GM21526 (cell line): ENCODE data around the gene FXYD6.
"Not testable (repeated sequence)": the region's sequence is repeated elsewhere in the genome, so short reads cannot be mapped to it uniquely, and the experiment has no call there.

Source experiments
- ATAC-seq: cut with Tn5 transposase; IDR thresholded peaks from one replicate; pipeline ENCODE4 v1.9.1; 2021; ENCODE audit warnings: moderate library complexity; ENCODE audit not compliant: unreplicated experiment, low FRiP score

Gene FXYD6

GRCh38 chr11:117871784-117872183 is 4.7 kb downstream of the FXYD6 start:
- ATAC-seq, result no peak

- no peak for ATAC-seq
Observed at GRCh38 chr11:117871160-117871559, 5.3 kb downstream of the FXYD6 start.

DNA sequence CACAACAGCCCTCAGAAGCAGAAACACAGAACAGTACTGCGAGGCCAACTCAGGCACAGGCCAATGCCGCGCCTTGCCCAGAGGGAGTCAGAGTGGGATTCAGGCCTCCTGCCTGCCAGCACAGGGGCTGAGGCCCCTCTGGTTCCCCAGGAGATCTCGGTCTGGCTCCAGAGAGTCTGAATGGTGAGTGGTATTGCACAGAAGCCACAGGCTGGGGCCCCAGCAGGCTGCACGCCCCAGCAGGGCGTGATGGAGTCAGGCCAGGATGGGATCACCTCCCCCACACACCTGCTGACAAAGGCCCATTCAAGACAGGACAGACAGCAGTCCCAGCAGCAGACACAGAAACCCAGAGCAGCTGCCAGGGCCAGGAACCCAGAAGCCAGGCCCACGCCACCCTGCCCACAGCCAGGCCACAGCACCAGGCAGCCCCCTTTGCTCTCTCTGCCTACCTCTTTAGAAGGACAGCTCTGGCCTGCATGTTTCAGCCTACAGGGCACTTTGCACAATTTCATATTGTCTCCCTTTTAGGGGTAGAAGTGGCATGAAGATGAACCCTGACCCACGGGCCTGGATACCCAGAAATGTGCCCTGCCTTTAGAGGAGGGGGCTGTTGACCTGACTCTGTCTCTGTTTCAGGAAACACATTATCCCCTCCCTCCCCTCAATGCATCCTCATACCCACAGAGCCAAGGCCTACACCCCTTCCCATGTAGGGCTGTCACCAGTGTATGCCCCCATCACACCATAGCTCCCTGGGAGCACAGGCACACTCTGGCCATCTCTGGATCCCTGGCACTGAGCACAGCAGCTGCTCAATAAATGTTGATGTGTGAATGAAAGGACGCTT is 6.1 kb downstream of the FXYD6 start:
- ATAC-seq, result no peak

DNA sequence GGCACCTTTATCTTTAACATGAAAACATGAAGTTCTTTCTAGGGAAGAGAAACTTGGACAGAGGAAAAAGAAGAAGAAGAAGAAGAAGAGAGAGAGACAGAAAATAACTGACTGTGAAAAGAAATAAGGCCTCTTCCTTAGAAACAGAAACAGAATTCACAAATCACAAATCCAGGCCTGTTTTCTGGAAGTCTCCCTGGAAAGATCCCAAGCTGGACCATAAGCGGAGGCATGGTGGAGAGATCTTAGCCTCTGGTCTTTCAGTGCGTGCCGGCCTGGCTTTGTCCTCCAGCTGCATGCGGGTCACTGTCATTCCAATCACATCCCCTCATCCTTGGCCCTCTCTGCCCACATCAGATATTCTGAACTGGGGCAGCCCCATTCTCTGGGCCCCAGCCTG is 6.9 kb downstream of the FXYD6 start:
- no peak for ATAC-seq

DNA sequence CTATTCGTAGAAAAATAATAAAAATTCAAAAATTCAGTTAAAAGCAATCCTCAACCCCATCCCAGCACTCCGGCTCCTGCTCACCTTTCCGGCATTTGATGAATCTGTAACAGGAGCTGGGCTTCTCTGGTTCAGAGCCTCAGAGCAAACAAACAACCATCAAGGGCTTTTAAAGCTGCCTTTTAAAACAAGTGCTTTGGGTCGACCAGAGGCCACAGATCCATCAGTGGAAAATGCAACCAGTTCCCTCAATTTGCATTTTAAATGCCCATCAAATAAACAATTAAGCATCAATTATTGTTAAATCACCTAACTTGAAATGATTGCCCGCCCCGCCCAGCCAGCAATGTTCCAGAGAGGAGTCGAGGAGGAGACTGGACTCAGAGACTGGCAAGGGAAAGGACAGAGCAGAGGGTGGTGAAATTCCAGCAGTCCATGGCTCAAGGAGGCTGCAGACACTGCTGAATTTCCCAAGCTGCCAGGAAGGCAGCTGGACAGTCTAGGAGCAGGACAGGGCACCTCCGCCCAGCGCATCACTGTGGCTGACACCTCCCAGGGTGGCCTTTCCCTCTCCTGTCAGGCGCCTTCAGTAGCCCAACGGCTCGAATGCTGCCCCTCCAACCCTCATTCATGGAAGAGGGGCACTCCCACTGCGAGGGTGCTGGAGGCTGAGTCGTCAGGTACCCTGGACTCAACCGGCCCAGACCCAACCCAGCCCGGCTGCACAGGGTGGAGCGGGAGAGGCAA is 7.5 kb downstream of the FXYD6 start:
- no peak for ATAC-seq

DNA sequence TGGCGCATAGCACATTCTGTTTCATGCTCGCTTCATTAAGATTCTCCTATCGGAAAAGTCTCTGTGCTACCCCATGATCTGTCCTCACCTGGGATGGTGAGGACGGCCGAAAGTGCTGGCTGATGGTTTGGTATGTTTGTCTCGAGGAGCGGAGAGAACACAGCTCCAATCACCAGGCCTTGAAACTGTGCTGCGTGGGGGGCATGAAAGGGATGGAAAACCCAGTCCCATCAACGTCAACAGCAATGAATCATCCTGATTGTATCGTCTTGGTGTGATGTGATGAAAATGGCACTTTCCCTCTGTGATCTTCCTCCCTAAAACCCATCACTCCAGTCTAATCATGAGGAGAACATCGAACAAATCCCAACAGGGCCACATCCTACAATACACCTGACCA is 8.4 kb downstream of the FXYD6 start:
- ATAC-seq, result no peak

DNA sequence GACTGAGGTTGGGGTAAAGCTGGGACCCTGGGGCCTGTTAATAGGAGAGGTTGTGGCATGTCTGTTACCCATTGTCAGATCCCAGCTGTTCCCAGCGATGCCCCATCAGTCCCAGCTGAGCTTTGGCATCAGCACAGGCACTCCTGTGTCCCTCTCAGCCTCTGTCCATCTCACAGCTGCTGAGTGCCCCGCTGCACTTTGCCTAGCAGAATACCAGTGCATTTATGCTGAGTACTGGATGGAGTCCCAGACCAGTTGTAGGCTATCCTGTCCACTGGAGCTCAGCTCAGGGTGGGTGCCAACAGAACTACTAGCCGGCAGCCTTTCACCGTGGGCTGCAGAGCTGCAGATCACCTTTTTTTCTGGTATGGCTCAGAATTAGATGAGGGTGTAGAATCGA is 9.9 kb downstream of the FXYD6 start:
- no peak for ATAC-seq

GRCh38 chr11:117865546-117865945 is 10.9 kb downstream of the FXYD6 start:
- not testable (repeated sequence) for ATAC-seq

- ATAC-seq, result no peak
Observed at GRCh38 chr11:117863383-117863782, 13.1 kb downstream of the FXYD6 start.

DNA sequence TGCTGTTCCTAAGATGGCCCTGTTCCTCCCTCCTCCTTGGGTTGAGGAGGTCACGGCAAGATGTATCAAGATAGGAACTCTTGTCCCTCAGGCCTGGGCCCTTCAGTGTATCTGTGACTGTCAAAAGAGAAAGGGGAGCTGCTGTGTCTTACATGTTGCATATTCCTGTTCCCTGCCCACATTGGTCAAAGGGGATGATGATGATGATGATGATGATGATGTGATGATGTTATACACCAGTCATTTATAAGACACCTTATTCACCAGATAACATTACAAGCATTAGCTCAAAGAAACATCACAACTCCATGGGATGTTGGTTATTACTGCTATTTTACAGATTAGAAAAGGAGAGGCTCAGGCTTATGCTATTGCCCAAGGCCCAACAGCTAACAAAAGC is 13.7 kb downstream of the FXYD6 start:
- no peak for ATAC-seq

GRCh38 chr11:117862019-117862725 is 14.3 kb downstream of the FXYD6 start:
- no peak for ATAC-seq

GRCh38 chr11:117861151-117862018 is 15.1 kb downstream of the FXYD6 start:
- ATAC-seq, result no peak

GRCh38 chr11:117860139-117860538 is 16.3 kb downstream of the FXYD6 start:
- no peak for ATAC-seq

GRCh38 chr11:117859488-117860112 is 16.9 kb downstream of the FXYD6 start:
- ATAC-seq, result no peak

DNA sequence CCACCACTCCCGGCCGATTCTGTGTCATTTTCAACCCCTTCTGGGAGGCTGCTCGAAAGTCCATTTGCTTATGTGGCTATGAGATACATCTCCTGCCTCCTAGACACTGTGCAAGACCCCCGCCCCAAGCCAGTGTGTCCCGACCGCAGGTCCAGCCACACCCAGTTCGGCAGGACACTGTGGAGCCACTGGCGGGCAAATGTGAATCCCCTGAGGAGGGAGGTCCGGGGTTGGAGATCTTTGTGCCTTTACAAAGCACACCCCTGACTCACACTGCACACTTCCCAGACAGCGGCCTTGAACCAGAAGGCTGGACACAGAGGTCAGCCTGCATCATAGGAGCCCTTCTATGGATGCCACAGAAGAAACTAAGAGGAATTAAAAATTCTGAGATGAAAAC is 17.4 kb downstream of the FXYD6 start:
- ATAC-seq, result no peak

- ATAC-seq, result no peak
Observed at GRCh38 chr11:117857734-117858414, 18.6 kb downstream of the FXYD6 start.

- ATAC-seq, result no peak
Observed at GRCh38 chr11:117855912-117856651, 20.4 kb downstream of the FXYD6 start.

DNA sequence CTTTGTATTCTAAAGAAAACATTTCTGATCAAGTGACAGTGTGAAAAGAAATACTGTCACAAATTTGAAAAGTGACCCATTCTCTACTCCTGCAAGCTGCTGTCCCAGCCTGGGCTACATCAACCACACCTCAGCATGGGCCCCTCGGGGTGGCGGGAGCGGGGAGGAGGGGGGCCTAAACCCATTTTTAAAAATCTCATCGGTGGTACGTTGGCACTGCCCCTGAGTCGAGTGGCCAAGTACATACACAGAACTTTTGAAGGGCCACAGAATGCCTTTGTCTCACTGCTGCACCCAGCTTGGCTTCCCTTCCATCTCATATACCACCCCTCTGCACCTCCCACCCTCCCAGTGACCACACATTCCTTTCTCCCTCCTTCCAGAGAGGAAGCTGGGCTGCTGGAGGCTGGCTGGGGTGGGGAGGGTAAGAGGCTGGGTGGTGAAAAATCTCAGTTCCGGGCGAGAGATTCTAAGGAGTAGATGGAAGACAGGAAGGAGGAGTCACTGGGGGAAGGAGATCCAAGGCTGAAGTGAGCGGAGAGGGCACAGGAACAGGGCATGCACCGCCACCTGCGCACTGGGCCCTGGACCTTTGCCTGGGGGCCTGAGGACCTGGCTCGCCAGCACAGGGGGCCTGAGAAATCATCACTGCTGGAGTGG is 21.1 kb downstream of the FXYD6 start:
- no peak for ATAC-seq
